Activated naive CD8-positive, alpha-beta T cell treated with anti-CD3 and anti-CD28 coated beads, Interleukin-2, amount 10 ng/mL, durations not matched to agents 7 days and 5 days (primary cell): ENCODE measurements around the gene SH3BGRL2. TPM values are rescaled to one million over a fixed set of nuclear protein-coding genes. Genes with fewer than 3 reads are reported as not detected.

Experiments
- ATAC-seq: fragments of 150-1000 bp; cut with Tn5 transposase; one replicate; pipeline ENCODE4 v1.10.0; 2021; ENCODE audit warnings: low read depth, moderate library complexity
- POLR2A ChIA-PET: fragments of 350-600 bp; sonication (Branson Sonifier 250); formaldehyde crosslinking; loops from one replicate; lab custom pipeline; 2021; ENCODE audit warnings: antibody characterized with exemption; lab: Charles Lee
- DNase-seq: peaks from one replicate; pipeline ENCODE4 v3.0.0; 2021
- H3K27ac Mint-ChIP-seq: one replicate; pipeline ENCODE4 v1.8.0; 2022; ENCODE audit warnings: mild to moderate bottlenecking, mixed read lengths
- H3K27me3 Mint-ChIP-seq: one replicate; pipeline ENCODE4 v1.8.0; 2022; ENCODE audit warnings: mild to moderate bottlenecking, moderate library complexity, mixed read lengths
- H3K36me3 Mint-ChIP-seq: one replicate; pipeline ENCODE4 v1.8.0; 2021; ENCODE audit warnings: mild to moderate bottlenecking, mixed read lengths
- H3K4me1 Mint-ChIP-seq: one replicate; pipeline ENCODE4 v1.8.0; 2021; ENCODE audit warnings: mixed read lengths
- H3K4me3 Mint-ChIP-seq: one replicate; pipeline ENCODE4 v1.8.0; 2022; ENCODE audit warnings: mild to moderate bottlenecking, moderate library complexity, mixed read lengths
- H3K9me3 Mint-ChIP-seq: one replicate; pipeline ENCODE4 v1.8.0; 2021; ENCODE audit warnings: mixed read lengths
- total RNA-seq, 2 experiments: library from RNA; stranded (reverse); gene quantifications; one replicate each; pipeline ENCODE4 v1.2.3, GENCODE V29; 2021

The SH3BGRL2 gene
- total RNA-seq, 2 experiments from 2014 or later = 0.89 to 1.2 TPM

- Mint-ChIP-seq H3K4me3 (no peak overlapping the region), H3K27me3 (peaks cover 23% of the 10 kb centered on the region), H3K4me1 (peaks cover under 1% of the 10 kb centered on the region), H3K9me3 (no peaks in the 10 kb centered on the region), H3K27ac (no peak overlapping the region), H3K36me3 (no peaks in the 10 kb centered on the region)
- DNase-seq (no peak), ATAC-seq (no peak)
- POLR2A ChIA-PET = no interaction called here
Measured at GRCh38 chr6:79625746-79626145, 5.4 kb upstream of the SH3BGRL2 start.

GRCh38 chr6:79626811-79627210 is 4.3 kb upstream of the SH3BGRL2 start:
- POLR2A ChIA-PET = no interaction called here
- ATAC-seq = no peak
- Mint-ChIP-seq H3K27ac (no peak overlapping the region), H3K36me3 (no peaks in the 10 kb centered on the region), H3K9me3 (no peaks in the 10 kb centered on the region), H3K4me3 (no peak overlapping the region), H3K4me1 (peaks cover 4% of the 10 kb centered on the region), H3K27me3 (peaks cover 29% of the 10 kb centered on the region)
- DNase-seq = no peak

GRCh38 chr6:79627422-79627821 is 3.7 kb upstream of the SH3BGRL2 start:
- DNase-seq = no peak
- no peaks in the 10 kb centered on the region for H3K9me3 Mint-ChIP-seq
- POLR2A ChIA-PET = no interaction called here
- ATAC-seq = no peak
- peaks cover 33% of the 10 kb centered on the region for H3K27me3 Mint-ChIP-seq
- H3K4me1 Mint-ChIP-seq = peaks cover 6% of the 10 kb centered on the region
- H3K27ac Mint-ChIP-seq = no peak overlapping the region
- H3K36me3 Mint-ChIP-seq = no peaks in the 10 kb centered on the region
- H3K4me3 Mint-ChIP-seq = no peak overlapping the region

- Mint-ChIP-seq H3K9me3 (no peaks in the 10 kb centered on the region), H3K27ac (no peak overlapping the region), H3K4me3 (no peak overlapping the region), H3K36me3 (no peaks in the 10 kb centered on the region), H3K27me3 (peaks cover 42% of the 10 kb centered on the region), H3K4me1 (peaks cover 6% of the 10 kb centered on the region)
- no peak for ATAC-seq
- POLR2A ChIA-PET = no interaction called here
- no peak for DNase-seq
Measured at GRCh38 chr6:79628466-79629288, 2.5 kb upstream of the SH3BGRL2 start.

GRCh38 chr6:79630380-79630882 is 698 bp upstream of the SH3BGRL2 start:
- Mint-ChIP-seq H3K36me3 (no peaks in the 10 kb centered on the region), H3K4me1 (peaks cover 6% of the 10 kb centered on the region), H3K27me3 (peaks cover 52% of the 10 kb centered on the region), H3K27ac (no peak overlapping the region), H3K9me3 (no peaks in the 10 kb centered on the region), H3K4me3 (peak overlapping the region; percentile 91)
- ATAC-seq (no peak), DNase-seq (no peak)
- POLR2A ChIA-PET = no interaction called here

GRCh38 chr6:79631693-79632172 is 604 bp downstream of the SH3BGRL2 start:
- POLR2A ChIA-PET = no interaction called here
- DNase-seq (no peak), ATAC-seq (no peak)
- peaks cover 6% of the 10 kb centered on the region for H3K4me1 Mint-ChIP-seq
- no peaks in the 10 kb centered on the region for H3K36me3 Mint-ChIP-seq
- H3K27me3 Mint-ChIP-seq = peaks cover 51% of the 10 kb centered on the region
- no peaks in the 10 kb centered on the region for H3K9me3 Mint-ChIP-seq
- no peak overlapping the region for H3K27ac Mint-ChIP-seq
- peak overlapping the region; percentile 91 for H3K4me3 Mint-ChIP-seq

GRCh38 chr6:79632580-79632979 is 1.5 kb downstream of the SH3BGRL2 start:
- H3K4me1 Mint-ChIP-seq = peaks cover 6% of the 10 kb centered on the region
- no peak for DNase-seq
- no peaks in the 10 kb centered on the region for H3K36me3 Mint-ChIP-seq
- POLR2A ChIA-PET = no interaction called here
- no peak overlapping the region for H3K27ac Mint-ChIP-seq
- no peak for ATAC-seq
- no peak overlapping the region for H3K4me3 Mint-ChIP-seq
- peaks cover 48% of the 10 kb centered on the region for H3K27me3 Mint-ChIP-seq
- H3K9me3 Mint-ChIP-seq = no peaks in the 10 kb centered on the region

- POLR2A ChIA-PET = no interaction called here
- DNase-seq = no peak
- Mint-ChIP-seq H3K4me1 (peaks cover 6% of the 10 kb centered on the region), H3K27me3 (peaks cover 44% of the 10 kb centered on the region), H3K9me3 (no peaks in the 10 kb centered on the region), H3K4me3 (no peak overlapping the region), H3K36me3 (no peaks in the 10 kb centered on the region), H3K27ac (no peak overlapping the region)
- no peak for ATAC-seq
Measured at GRCh38 chr6:79634491-79635231, 3.5 kb downstream of the SH3BGRL2 start.

GRCh38 chr6:79635232-79635543 is 4.1 kb downstream of the SH3BGRL2 start:
- POLR2A ChIA-PET = no interaction called here
- Mint-ChIP-seq H3K9me3 (no peaks in the 10 kb centered on the region), H3K27me3 (peaks cover 44% of the 10 kb centered on the region), H3K27ac (no peak overlapping the region), H3K36me3 (no peaks in the 10 kb centered on the region), H3K4me1 (peaks cover 6% of the 10 kb centered on the region), H3K4me3 (no peak overlapping the region)
- DNase-seq = no peak
- ATAC-seq = no peak

- Mint-ChIP-seq H3K4me1 (peaks cover 3% of the 10 kb centered on the region), H3K36me3 (no peaks in the 10 kb centered on the region), H3K4me3 (no peak overlapping the region), H3K9me3 (no peaks in the 10 kb centered on the region), H3K27me3 (peaks cover 32% of the 10 kb centered on the region), H3K27ac (no peak overlapping the region)
- POLR2A ChIA-PET = no interaction called here
- ATAC-seq = no peak
- no peak for DNase-seq
Measured at GRCh38 chr6:79636673-79637072, 5.5 kb downstream of the SH3BGRL2 start.

GRCh38 chr6:79640146-79641111 is 9.3 kb downstream of the SH3BGRL2 start:
- ATAC-seq = no peak
- H3K27ac Mint-ChIP-seq = no peak overlapping the region
- H3K36me3 Mint-ChIP-seq = no peaks in the 10 kb centered on the region
- POLR2A ChIA-PET = no interaction called here
- H3K9me3 Mint-ChIP-seq = no peaks in the 10 kb centered on the region
- H3K4me3 Mint-ChIP-seq = no peak overlapping the region
- H3K4me1 Mint-ChIP-seq = no peaks in the 10 kb centered on the region
- DNase-seq = no peak
- H3K27me3 Mint-ChIP-seq = peaks cover 6% of the 10 kb centered on the region

- Mint-ChIP-seq H3K9me3 (no peaks in the 10 kb centered on the region), H3K4me1 (peaks cover 9% of the 10 kb centered on the region), H3K4me3 (no peak overlapping the region), H3K27ac (no peak overlapping the region), H3K27me3 (peaks cover 2% of the 10 kb centered on the region), H3K36me3 (no peaks in the 10 kb centered on the region)
- POLR2A ChIA-PET = no interaction called here
- DNase-seq (no peak), ATAC-seq (peak; percentile 75)
Measured at GRCh38 chr6:79646006-79646405, 14.9 kb downstream of the SH3BGRL2 start.

GRCh38 chr6:79646561-79646960 is 15.4 kb downstream of the SH3BGRL2 start:
- peak overlapping the region; percentile 27 for H3K4me3 Mint-ChIP-seq
- peaks cover 9% of the 10 kb centered on the region for H3K4me1 Mint-ChIP-seq
- no peaks in the 10 kb centered on the region for H3K9me3 Mint-ChIP-seq
- H3K27ac Mint-ChIP-seq = peak overlapping the region; percentile 44
- ATAC-seq (no peak), DNase-seq (no peak)
- H3K36me3 Mint-ChIP-seq = no peaks in the 10 kb centered on the region
- POLR2A ChIA-PET = no interaction called here
- H3K27me3 Mint-ChIP-seq = peaks cover 2% of the 10 kb centered on the region
